ENCODE measurements around the gene TMEM147. TPM values are rescaled to one million over a fixed set of nuclear protein-coding genes. Genes with fewer than 3 reads are reported as not detected.

Gene TMEM147
- total and polyA plus RNA-seq, 2 of the 4 experiments (the other 2 are of a cell fraction), result 67.6 to 108 TPM

- no TSS peak for BruUV-seq (replicated peaks)
- Histone ChIP-seq H3K18ac (ENCODE audit: low read depth, low read length) (no peak overlapping the region), H3K27ac (ENCODE audit: insufficient read depth, low read length) (no peak overlapping the region), H3K4ac (ENCODE audit: low read depth, low read length) (no peak overlapping the region), H3K23ac (ENCODE audit: low read depth, low read length) (no peak overlapping the region), H3K4me3 (ENCODE audit: insufficient read depth, low read depth, low read length) (no peak overlapping the region), H2BK15ac (ENCODE audit: low read depth, low read length) (no peak overlapping the region), H3K27me3 (ENCODE audit: control insufficient read depth, insufficient read depth, low read length) (peaks cover 21% of the 10 kb centered on the region), H2AK9ac (replicated peaks; ENCODE audit: low read depth, low read length, poor library complexity) (no peak overlapping the region), H3K9ac (ENCODE audit: low read depth, low read length) (no peak overlapping the region), H3K4me1 (ENCODE audit: control insufficient read depth, insufficient read depth, low read length) (no peaks in the 10 kb centered on the region), H3K9me3 (ENCODE audit: control insufficient read depth, insufficient read depth, low read length) (no peaks in the 10 kb centered on the region), H3K4me2 (ENCODE audit: low read depth, low read length) (no peak overlapping the region), H2AFZ (replicated peaks; ENCODE audit: low read length, poor library complexity) (no peak overlapping the region), H4K8ac (ENCODE audit: low read depth in 2 of 2, low read length in 2 of 2) (no peak overlapping the region), H4K5ac (ENCODE audit: low read depth, low read length) (no peak overlapping the region), H2BK120ac (ENCODE audit: low read depth, low read length) (no peak overlapping the region), H3K14ac (replicated peaks; ENCODE audit: low read depth, low read length) (no peak overlapping the region), H3K79me1 (ENCODE audit: low read depth in 1 of 2, low read length in 2 of 2) (no peaks in the 10 kb centered on the region), H3K9me1 (ENCODE audit: insufficient read depth, low read length) (no peaks in the 10 kb centered on the region), H4K91ac (ENCODE audit: insufficient read depth, low read depth, low read length) (no peak overlapping the region), H2BK20ac (ENCODE audit: low read depth, low read length) (no peak overlapping the region), H2BK5ac (ENCODE audit: low read depth, low read length, poor library complexity, severe bottlenecking) (no peak overlapping the region), H3K36me3 (ENCODE audit: control insufficient read depth, insufficient read depth, low read length) (no peaks in the 10 kb centered on the region), H3K56ac (ENCODE audit: extremely low read depth, insufficient read depth, low read length) (no peak overlapping the region), H2AK5ac (ENCODE audit: low read depth, low read length) (no peak overlapping the region), H4K20me1 (ENCODE audit: insufficient read depth, low read length) (no peaks in the 10 kb centered on the region)
- CTCF ChIA-PET, result no interaction called here
- WGBS, 2 experiments (ENCODE audit: extremely low coverage in 2 of 2, insufficient read length in 1 of 2), result 50% methylated on average over 4 of the region's 12 CpGs; no CpG with 5 or more reads in 1 of the 2 experiments
- intact Hi-C loops (cut with micrococcal nuclease), result no loop called here
- ATAC-seq (ENCODE audit: low read depth) (no peak), DNase-seq (no peak)
- in situ Hi-C loops (cut with MboI; ENCODE audit: low sequenced_read_pairs), result no loop called here
- POLR2A ChIA-PET (ENCODE audit: unreplicated experiment), result no interaction called here
- dilution Hi-C loops (cut with HindIII; ENCODE audit: low sequenced_read_pairs, unreplicated experiment), result no loop called here
- TF ChIP-seq MXI1 (IDR thresholded peaks at IDR 0.05; ENCODE audit: borderline replicate concordance, low read depth, low read length) (no peak), MAZ (IDR thresholded peaks at IDR 0.05; ENCODE audit: borderline replicate concordance, low read depth, low read length) (no peak)
Observed at GRCh38 chr19:35565016-35565856, 19.8 kb downstream of the TMEM147 start.
